Hepatocyte (in vitro differentiated cells): ENCODE results near the gene FAR1. TPM values are rescaled to one million over a fixed set of nuclear protein-coding genes. Genes with fewer than 3 reads are reported as not detected.

Experiments used
- DNase-seq: peaks from one replicate; pipeline ENCODE4 v3.0.0-alpha.2; 2016; ENCODE audit warnings: low spot score
- H2AFZ ChIP-seq: fragments of 200-600 bp; sonication (generic); 2 replicates; pipeline ENCODE4 v1.6.0; 2016; ENCODE audit warnings: antibody characterized with exemption, mild to moderate bottlenecking
- H3K27ac ChIP-seq: fragments of 200-600 bp; sonication (generic); 2 replicates; pipeline ENCODE4 v1.5.1; 2016; ENCODE audit warnings: mild to moderate bottlenecking
- H3K27me3 ChIP-seq: fragments of 200-600 bp; sonication (generic); 2 replicates; pipeline ENCODE4 v1.6.1; 2016
- H3K36me3 ChIP-seq: fragments of 200-600 bp; sonication (generic); replicated peaks from 2 replicates; pipeline ENCODE4 v1.5.1; 2016; ENCODE audit warnings: low read depth; ENCODE audit not compliant: insufficient read depth
- H3K4me1 ChIP-seq: fragments of 200-600 bp; sonication (generic); 2 replicates; pipeline ENCODE4 v1.5.1; 2016; ENCODE audit warnings: mild to moderate bottlenecking, moderate library complexity; ENCODE audit not compliant: insufficient read depth
- H3K4me2 ChIP-seq: fragments of 200-600 bp; sonication (generic); 2 replicates; pipeline ENCODE4 v1.6.0; 2016
- H3K4me3 ChIP-seq: fragments of 200-600 bp; sonication (generic); 2 replicates; pipeline ENCODE4 v1.5.1; 2016; ENCODE audit warnings: mild to moderate bottlenecking
- H3K79me2 ChIP-seq: fragments of 200-600 bp; sonication (generic); 2 replicates; pipeline ENCODE4 v1.6.0; 2017; ENCODE audit warnings: mild to moderate bottlenecking
- H3K9me2 ChIP-seq: fragments of 200-600 bp; sonication (generic); replicated peaks from 2 replicates; pipeline ENCODE4 v1.6.0; 2017; ENCODE audit warnings: mild to moderate bottlenecking; ENCODE audit not compliant: insufficient read depth
- H3K9me3 ChIP-seq: fragments of 200-600 bp; sonication (generic); 2 replicates; pipeline ENCODE4 v1.5.1; 2016; ENCODE audit warnings: low read depth, mild to moderate bottlenecking
- H4K20me1 ChIP-seq: fragments of 200-600 bp; sonication (generic); 2 replicates; pipeline ENCODE4 v1.6.0; 2016; ENCODE audit warnings: mild to moderate bottlenecking; ENCODE audit not compliant: insufficient read depth, poor library complexity, severe bottlenecking
- EZH2 ChIP-seq: fragments of 200-600 bp; sonication (generic); IDR thresholded peaks from 2 replicates; pipeline ENCODE4 v1.6.1; 2016; ENCODE audit warnings: antibody characterized with exemption, mild to moderate bottlenecking, borderline replicate concordance
- EZH2phosphoT487 ChIP-seq: fragments of 200-600 bp; sonication (generic); IDR thresholded peaks from one replicate; pipeline ENCODE4 v1.6.1; 2018; ENCODE audit warnings: antibody characterized with exemption, mild to moderate bottlenecking, low read depth, moderate library complexity; ENCODE audit not compliant: unreplicated experiment, severe bottlenecking
- WGBS: methylation state at CpG from one replicate; pipeline ENCODE4 v1.1.6; 2016; ENCODE audit warnings: low lambda C conversion rate; ENCODE audit errors: missing lambda C conversion rate; 5-methylcytosine and 5-hydroxymethylcytosine counted together
- polyA plus RNA-seq: library from polyadenylated mRNA; unstranded; fragments of >200 nt; fragmentation: Nextera tagmentation; extraction: Ambion mirVana; gene quantifications from 2 replicates; pipeline ENCODE4 v1.2.1, GENCODE V29; 2016
- total RNA-seq: library from RNA; depleted of rRNA; stranded (reverse); fragments of >200 nt; gene quantifications from 2 replicates; pipeline ENCODE4 v1.2.3, GENCODE V29; 2014
- TF ChIP-seq, protein P1 (sequence below): fragments of 200-600 bp; sonication (generic); IDR thresholded peaks from 2 replicates; pipeline ENCODE4 v1.5.1; 2016; ENCODE audit warnings: antibody characterized with exemption, mild to moderate bottlenecking; ENCODE audit not compliant: poor library complexity

Gene FAR1
- total and polyA plus RNA-seq, 2 experiments from 2014 or later: 21.7 to 71.4 TPM

DNA sequence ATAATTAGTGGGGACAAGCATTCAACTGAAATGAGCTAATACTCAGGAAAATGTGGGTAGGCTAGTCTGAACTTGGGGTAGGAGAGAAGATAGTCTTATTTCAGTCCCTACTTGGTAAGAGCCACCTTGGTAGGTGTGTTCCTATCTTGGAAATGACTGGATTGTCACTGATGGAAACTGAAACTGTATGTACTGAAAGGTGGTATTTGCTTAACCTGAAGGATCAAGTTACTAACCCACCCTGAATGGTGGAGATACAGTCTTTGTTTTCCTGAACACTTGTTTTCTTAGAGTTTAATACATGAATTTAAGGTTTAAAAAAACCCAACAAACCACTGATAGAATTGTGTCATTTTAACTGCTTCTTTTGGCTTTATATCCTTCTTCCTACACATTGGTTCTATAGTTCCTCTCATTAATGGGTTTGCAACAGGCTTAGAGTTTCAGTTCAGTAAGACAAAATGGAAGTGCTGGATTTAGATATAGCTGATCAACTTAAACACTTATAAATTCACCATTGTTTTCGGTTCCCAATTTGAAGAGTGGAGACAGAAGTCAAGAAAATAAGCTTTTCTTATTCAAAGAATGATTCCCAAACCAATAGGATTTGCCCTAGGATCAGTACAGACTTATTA is 4.2 kb downstream of the FAR1 start:
- no peaks in the 10 kb centered on the region for H3K9me3 ChIP-seq
- 76% methylated on average over 1 of the region's 1 CpG for WGBS
- no peaks in the 10 kb centered on the region for H3K27me3 ChIP-seq
- H3K9me2 ChIP-seq: no peaks in the 10 kb centered on the region
- peaks cover 30% of the 10 kb centered on the region for H4K20me1 ChIP-seq
- TF ChIP-seq EZH2phosphoT487: no peak
- no peak for TF ChIP-seq EZH2
- TF ChIP-seq, protein P1, sequence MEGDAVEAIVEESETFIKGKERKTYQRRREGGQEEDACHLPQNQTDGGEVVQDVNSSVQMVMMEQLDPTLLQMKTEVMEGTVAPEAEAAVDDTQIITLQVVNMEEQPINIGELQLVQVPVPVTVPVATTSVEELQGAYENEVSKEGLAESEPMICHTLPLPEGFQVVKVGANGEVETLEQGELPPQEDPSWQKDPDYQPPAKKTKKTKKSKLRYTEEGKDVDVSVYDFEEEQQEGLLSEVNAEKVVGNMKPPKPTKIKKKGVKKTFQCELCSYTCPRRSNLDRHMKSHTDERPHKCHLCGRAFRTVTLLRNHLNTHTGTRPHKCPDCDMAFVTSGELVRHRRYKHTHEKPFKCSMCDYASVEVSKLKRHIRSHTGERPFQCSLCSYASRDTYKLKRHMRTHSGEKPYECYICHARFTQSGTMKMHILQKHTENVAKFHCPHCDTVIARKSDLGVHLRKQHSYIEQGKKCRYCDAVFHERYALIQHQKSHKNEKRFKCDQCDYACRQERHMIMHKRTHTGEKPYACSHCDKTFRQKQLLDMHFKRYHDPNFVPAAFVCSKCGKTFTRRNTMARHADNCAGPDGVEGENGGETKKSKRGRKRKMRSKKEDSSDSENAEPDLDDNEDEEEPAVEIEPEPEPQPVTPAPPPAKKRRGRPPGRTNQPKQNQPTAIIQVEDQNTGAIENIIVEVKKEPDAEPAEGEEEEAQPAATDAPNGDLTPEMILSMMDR: no peak
- H3K4me3 ChIP-seq: no peak overlapping the region
- H3K4me2 ChIP-seq: peak overlapping the region; percentile 22
- DNase-seq: no peak
- peaks cover 16% of the 10 kb centered on the region for H3K4me1 ChIP-seq
- H3K36me3 ChIP-seq: no peaks in the 10 kb centered on the region
- H2AFZ ChIP-seq: no peak overlapping the region
- H3K79me2 ChIP-seq: peaks cover 87% of the 10 kb centered on the region
- H3K27ac ChIP-seq: peak overlapping the region; percentile 18

DNA sequence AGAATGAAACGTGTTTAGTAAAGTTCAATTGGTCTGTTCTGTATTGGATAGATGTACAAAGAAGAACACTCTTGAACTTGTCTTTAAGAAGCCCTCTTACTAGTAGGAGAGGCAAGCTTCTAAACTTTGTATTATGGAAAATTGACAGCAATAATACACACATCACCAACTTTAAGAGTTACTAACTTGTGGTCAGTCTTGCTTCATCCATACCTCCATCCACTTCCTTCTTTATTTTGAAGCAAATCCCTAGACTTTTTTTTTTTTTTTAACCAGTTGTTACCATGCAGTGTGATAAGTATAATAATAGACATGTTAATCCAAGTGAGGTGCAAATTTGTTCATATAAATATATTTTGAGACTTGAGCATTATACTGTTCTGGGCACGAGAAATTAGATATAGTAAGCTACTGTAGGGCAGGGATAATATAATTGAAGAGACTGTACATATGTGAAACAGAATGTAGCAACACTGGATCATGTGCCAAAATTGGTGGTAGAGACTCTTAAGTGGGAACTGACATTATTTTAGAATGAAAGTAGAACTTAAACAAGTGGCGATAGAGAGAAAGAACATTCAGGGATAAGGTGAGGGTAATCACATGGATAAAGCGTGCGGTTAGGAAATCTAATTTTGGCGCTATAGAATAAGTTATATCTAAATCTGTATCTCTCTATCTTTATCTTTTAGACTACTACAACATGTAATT is 6.5 kb downstream of the FAR1 start:
- H3K9me2 ChIP-seq: no peaks in the 10 kb centered on the region
- WGBS: 90% methylated on average over 6 of the region's 6 CpGs
- H4K20me1 ChIP-seq: peaks cover 29% of the 10 kb centered on the region

DNA sequence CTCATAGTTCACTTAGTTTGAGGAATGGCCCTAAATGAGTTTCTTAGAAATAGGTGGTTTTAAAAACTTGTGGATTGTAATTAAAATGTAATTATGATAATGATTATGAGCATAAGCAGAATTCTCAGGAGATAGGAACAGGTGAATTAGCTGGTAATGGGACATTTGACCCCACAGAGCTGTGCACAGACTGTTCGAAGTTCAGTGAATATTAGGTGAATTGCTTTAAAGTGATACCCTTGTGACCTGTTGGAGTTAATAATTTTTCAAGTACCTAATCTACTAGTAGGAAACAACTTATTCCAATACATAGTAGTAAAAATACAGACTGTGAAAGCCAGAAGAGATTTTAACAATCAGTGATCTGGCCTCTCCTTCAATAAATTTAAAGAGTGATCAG is 8.1 kb downstream of the FAR1 start:
- no peaks in the 10 kb centered on the region for H3K9me2 ChIP-seq
- H2AFZ ChIP-seq: no peak overlapping the region
- 47% methylated on average over 1 of the region's 1 CpG for WGBS
- H3K27me3 ChIP-seq: no peaks in the 10 kb centered on the region
- no peaks in the 10 kb centered on the region for H3K9me3 ChIP-seq
- peaks cover 100% of the 10 kb centered on the region for H3K79me2 ChIP-seq
- no peak for TF ChIP-seq EZH2
- TF ChIP-seq, protein P1: no peak
- TF ChIP-seq EZH2phosphoT487: no peak
- H3K27ac ChIP-seq: peak overlapping the region; percentile 63
- DNase-seq: no peak
- H3K4me1 ChIP-seq: no peaks in the 10 kb centered on the region
- H4K20me1 ChIP-seq: peaks cover 18% of the 10 kb centered on the region
- H3K4me3 ChIP-seq: no peak overlapping the region
- peak overlapping the region; percentile 39 for H3K4me2 ChIP-seq
- no peaks in the 10 kb centered on the region for H3K36me3 ChIP-seq

More for the DNA sequence above, 6.5 kb downstream of the FAR1 start:
- H3K9me3 ChIP-seq: no peaks in the 10 kb centered on the region
- no peak overlapping the region for H3K4me3 ChIP-seq
- peaks cover 12% of the 10 kb centered on the region for H3K4me1 ChIP-seq
- no peak overlapping the region for H3K27ac ChIP-seq
- DNase-seq: no peak
- no peaks in the 10 kb centered on the region for H3K27me3 ChIP-seq
- no peak overlapping the region for H3K4me2 ChIP-seq
- no peak for TF ChIP-seq EZH2phosphoT487
- TF ChIP-seq, protein P1: no peak
- TF ChIP-seq EZH2: no peak
- H3K36me3 ChIP-seq: no peaks in the 10 kb centered on the region
- H3K79me2 ChIP-seq: peaks cover 100% of the 10 kb centered on the region
- no peak overlapping the region for H2AFZ ChIP-seq
